Renal cortex interstitium (tissue), 11 donors: ENCODE data around the gene KDM2B. TPM values are rescaled to one million over a fixed set of nuclear protein-coding genes. Genes with fewer than 3 reads are reported as not detected.

Source experiments
- DNase-seq, 11 donors: peaks; one replicate each; pipeline ENCODE4 v3.0.0-alpha.2; 2013; ENCODE audit warnings: low read depth in 9 of 11, low spot score in 4 of 11; ENCODE audit errors: extremely low read depth in 1 of 11
- polyA plus RNA-seq, 3 donors: library from polyadenylated mRNA; unstranded; fragments of 120-200 nt; gene quantifications; one replicate each; pipeline ENCODE4 v1.2.1, GENCODE V29; 2013; ENCODE audit not compliant: insufficient read length in 3 of 3

Gene KDM2B
- polyA plus RNA-seq, 3 donors = 71.6 to 80.4 (median 80.0) TPM

DNA sequence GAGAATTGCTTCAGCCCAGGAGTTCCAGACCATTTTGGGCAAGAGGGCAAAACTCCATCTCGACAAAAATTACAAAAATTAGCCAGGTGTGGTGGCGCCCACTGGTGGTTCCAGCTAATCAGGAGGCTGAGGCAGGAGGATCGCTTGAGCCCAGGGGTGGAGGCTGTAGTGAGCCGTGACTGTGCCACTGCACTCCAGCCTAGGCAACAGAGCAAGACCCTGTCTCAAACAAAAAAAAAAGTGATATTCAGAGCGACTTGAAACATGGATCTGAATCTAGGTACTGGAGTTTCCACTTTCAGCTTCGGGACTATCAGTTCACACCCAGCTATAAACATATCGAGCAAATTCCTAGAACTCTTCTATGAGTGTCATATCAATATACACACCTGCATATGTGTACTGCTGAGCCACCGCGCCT lies 197.2 kb downstream of the KDM2B start:
- DNase-seq = no peak

DNA sequence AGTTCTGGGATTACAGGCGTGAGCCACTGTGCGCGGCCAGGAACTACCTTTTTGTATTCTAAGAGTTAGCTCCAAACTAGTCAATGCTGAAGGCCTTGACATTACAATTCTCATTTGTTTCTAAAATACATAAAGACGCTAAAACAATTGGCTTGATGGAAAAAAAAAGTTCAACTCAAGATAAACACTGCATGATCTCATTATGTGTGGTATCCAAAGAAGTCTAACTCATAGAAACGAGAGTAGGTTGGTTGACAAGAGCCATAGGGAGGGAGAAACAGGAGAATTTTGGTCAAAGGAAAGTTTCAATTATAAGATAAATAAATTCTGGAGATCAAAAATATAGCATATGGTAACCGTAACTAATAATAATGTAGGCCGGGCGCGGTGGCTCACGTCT lies 200.9 kb downstream of the KDM2B start:
- no peak for DNase-seq

Other genes with a start within 250 kb of the KDM2B start
- 100 to 1,000 TPM; 137 to 198 (median 156) TPM for gene ANAPC5, start 228.6 kb downstream of the KDM2B start, polyA plus RNA-seq
- 10 to 100 TPM; 43.9 to 47.5 (median 43.9) TPM for gene RNF34, start 180.9 kb downstream of the KDM2B start, polyA plus RNA-seq
- gene ORAI1, start 45.5 kb upstream of the KDM2B start, polyA plus RNA-seq = 10 to 100 TPM; 10.2 to 15.1 (median 13.1) TPM
- 1 to 10 TPM; 1.7 to 2.2 (median 1.9) TPM for gene MORN3, start 88.6 kb upstream of the KDM2B start, polyA plus RNA-seq
- 10 to 100 TPM in 2 of 3 donors, 1 to 10 TPM in 1; 9.8 to 18.2 (median 10.7) TPM for gene TMEM120B, start 131.7 kb upstream of the KDM2B start, polyA plus RNA-seq
- 10 to 100 TPM; 12.6 to 17.9 (median 13.4) TPM for gene RHOF, start 212.7 kb upstream of the KDM2B start, polyA plus RNA-seq
- 10 to 100 TPM; 14.1 to 17.3 (median 17.1) TPM for gene SETD1B, start 223.0 kb upstream of the KDM2B start, polyA plus RNA-seq